Measurements from ENCODE around the gene SLC39A2.
"Not testable (repeated sequence)": the region's sequence is repeated elsewhere in the genome, so short reads cannot be mapped to it uniquely, and the experiment has no call there.

The SLC39A2 gene

DNA sequence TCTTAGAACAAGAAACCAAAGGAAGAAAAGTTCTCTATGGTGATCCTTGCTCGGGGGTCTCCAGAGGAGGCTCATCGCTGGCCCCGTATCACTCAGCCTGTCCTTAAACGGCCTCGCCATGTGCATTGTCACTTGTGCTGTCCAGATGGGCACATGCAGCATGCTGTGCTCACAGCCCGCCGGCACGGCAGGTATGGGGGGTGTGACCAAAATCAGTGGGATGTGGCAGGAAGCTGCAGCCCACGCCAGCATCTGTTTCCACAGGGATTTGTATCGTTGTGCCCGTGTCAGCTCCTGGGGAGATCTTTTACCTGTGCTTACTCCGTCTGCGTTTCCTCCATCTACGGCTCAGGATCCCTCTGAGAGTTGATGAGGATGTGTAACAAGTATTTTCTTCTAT lies 2.6 kb upstream of the SLC39A2 start:
- DNase-seq (ENCODE audit: low spot score) (no peak), FAIRE-seq (no peak)

DNA sequence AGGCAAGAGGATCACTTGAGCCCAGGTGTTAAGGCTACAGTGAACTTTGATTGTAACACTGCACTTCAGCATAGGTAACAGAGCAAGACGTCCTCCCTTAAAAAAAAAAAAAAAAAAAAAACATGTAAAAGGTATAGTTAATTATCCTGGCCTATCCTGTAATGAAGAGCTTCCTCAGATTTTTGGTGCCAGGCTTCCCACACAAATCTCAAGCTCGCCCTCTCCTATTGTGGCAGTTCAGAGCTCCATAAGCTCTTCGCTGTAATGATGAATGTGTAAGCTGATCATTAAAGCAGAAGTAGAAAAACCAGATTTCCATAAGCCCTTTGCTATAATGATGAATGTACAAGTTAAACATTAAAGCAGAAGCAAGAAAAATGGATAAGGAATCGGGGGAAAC lies 2.0 kb upstream of the SLC39A2 start:
- DNase-seq (ENCODE audit: low spot score), result no peak

DNA sequence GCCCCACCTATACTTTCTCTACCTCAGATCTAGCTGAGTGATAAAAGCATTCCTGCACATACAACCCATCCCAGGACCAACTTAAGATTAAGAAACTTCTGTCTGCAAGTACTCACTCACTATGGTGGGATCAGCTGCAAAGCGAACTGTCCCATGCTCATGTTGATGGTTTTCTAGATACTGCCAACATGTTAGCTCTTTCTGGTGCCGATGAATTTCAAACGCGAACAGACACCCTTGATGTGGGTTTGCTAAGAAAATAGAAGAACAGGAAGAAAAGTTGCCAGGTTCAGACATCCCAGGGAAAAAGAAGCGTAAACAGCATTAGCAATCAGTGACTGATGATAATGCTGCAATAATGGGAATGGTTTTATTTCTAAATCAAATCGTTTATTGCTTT lies 1.5 kb upstream of the SLC39A2 start:
- DNase-seq (ENCODE audit: low spot score) (no peak), FAIRE-seq (no peak)

More for the DNA sequence above, 2.0 kb upstream of the SLC39A2 start:
- FAIRE-seq, result no peak

DNA sequence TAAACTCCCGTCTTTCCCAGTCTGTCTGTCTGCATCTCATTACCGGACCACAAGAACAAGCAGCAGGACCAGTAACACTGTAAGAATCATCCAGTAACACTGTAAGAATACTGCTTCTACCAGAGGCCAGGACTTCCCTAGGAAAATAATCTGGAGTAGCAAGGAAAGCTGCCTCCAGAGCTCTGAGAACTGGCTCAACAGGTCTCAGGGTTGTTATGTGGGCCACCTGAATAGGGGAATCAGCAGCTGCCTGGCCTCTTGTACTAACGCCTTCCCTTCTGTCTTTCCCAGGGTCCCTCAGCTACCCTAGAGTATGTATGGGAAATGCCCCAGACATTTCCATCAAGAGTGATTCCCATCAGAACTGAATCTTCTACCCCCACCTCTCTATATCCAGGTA lies 954 bp upstream of the SLC39A2 start:
- DNase-seq (ENCODE audit: low spot score) (no peak), FAIRE-seq (no peak)

DNA sequence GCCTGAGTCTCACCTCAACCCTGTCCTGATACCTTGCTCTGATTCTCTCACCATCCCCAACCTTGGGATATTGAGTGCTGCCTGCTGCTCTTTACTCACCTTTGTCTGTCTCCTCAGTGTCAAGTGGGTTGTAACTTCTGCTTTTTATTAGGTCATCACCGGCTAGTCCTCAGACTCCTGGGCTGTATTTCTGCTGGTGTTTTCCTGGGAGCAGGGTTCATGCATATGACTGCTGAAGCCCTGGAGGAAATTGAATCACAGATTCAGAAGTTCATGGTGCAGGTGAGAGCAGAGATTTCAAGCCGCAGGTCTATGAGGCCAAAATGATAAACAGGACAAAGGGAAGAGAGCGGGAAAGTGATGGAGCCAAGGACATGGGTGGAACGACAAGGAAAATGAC lies 498 bp downstream of the SLC39A2 start:
- no peak for DNase-seq (ENCODE audit: low spot score)
- FAIRE-seq, result no peak

DNA sequence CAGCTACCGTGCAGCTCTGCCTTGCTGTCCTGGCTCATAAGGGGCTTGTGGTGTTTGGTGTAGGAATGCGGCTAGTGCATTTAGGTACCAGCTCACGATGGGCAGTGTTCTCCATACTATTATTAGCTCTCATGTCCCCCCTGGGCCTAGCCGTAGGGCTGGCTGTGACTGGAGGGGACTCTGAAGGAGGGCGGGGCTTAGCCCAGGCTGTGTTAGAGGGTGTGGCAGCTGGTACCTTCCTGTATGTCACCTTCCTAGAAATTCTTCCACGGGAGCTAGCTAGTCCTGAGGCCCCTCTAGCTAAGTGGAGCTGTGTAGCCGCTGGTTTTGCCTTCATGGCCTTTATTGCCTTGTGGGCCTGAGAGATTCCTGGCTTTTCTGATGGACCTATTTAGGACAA lies 2.1 kb downstream of the SLC39A2 start:
- FAIRE-seq (no peak), DNase-seq (ENCODE audit: low spot score) (no peak)

DNA sequence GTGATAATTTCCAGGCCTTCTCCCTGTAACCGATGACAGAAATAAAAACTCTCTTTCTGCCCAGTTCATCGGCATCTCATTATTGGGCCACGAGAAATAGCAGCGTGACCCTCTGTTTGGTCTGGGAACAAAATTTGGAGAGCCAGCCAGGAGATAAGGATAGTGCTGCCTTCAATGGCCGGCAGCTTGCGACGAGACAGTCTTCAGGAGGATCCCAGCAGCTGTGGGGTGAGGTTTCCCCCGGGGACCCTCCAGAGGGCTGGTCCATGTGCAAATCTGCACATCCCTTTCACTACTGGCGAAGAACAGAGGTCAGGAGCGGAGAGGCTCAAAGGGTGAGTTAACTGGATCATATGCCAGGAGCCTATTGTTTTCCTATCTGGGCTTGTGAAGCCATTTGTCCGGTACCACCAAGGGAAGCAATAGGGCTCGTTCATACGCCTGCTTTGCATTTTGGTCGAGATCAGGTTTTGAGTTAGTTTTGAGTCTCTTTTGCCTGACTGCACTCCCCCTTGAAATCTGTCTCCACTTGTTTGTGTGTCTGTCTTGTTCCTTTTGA lies 4.8 kb downstream of the SLC39A2 start:
- no peak for FAIRE-seq

DNA sequence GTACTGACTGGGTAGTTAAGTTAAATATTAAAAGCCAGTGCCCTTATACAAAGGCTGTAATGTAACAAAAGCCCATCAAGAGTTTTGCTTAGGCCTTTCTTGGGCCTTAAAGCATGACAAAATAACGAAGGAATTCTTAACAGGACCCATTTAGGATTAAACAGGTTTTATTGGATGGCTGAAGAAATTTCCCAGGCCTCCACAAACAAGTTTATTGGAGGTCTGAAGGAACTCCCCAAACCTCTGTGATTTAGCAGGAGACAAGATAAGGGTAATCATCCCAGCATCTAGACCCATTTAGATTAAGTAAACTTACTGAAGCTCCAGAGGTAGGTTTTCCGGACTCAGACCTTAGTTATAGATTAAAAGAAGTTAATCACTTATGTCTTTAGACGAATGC lies 10.6 kb downstream of the SLC39A2 start:
- FAIRE-seq; DNase-seq (ENCODE audit: low spot score): not testable (repeated sequence)

More for the DNA sequence above, 4.8 kb downstream of the SLC39A2 start:
- DNase-seq (ENCODE audit: low spot score), result no peak

DNA sequence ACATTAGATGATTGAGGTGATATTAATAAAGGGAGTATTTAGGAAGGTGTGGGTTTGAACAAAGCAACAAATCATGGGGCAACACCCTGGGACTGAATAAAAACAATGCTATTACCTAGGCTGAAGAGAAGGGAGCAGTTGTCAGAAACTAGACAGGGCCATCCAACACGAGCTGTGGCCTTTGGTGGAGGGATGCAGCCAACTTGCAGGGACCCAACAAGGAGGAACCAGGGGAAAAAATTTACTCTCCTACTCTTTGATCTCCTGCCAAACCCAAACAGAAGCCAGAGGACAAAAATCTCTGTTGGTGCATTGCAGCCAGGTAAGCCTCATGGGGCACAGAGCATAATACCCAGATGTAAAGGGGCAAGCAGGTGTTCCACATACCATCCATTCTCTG lies 12.0 kb downstream of the SLC39A2 start:
- FAIRE-seq, result no peak
- no peak for DNase-seq (ENCODE audit: low spot score)

DNA sequence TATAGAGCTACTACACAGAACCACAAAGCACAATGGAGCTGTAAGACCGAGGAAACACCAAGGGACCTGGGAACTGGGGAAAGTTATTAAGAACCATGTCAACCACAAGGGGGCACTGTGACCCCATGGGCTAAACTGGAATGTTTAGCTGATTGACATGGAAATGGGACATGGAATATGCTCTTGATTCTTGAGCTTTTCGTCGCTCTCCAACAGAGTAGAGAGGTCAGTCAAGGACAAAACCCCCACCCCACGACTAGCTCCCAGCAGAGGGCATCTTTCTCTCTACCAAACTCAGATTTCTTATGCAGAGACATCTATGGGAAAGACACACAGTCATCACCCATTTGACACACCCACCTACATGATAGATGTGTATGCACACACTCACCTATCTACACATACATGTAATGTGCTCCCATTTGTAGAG lies 15.7 kb downstream of the SLC39A2 start:
- DNase-seq (ENCODE audit: low spot score), result peak; percentile 45
- FAIRE-seq, result no peak

DNA sequence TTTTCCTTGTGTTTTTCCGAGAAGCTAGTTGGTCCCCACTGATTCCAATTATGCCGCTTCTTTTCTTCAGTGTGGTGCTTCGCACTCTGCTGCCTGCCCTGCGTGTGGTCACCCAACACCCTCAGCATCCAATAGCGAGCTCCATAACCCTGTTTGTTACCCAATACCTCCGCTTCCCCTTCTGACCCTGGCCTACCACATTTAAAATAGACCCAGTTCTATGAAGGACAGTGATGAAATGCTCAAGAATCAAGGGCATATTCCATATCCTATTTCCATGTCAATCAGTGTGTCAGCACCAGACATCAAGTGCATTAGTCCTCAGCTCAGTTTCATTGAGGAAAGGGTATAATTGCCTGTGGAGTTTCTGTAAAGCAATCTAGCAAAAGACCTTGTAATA lies 16.2 kb downstream of the SLC39A2 start:
- DNase-seq (ENCODE audit: low spot score) (no peak), FAIRE-seq (no peak)

DNA sequence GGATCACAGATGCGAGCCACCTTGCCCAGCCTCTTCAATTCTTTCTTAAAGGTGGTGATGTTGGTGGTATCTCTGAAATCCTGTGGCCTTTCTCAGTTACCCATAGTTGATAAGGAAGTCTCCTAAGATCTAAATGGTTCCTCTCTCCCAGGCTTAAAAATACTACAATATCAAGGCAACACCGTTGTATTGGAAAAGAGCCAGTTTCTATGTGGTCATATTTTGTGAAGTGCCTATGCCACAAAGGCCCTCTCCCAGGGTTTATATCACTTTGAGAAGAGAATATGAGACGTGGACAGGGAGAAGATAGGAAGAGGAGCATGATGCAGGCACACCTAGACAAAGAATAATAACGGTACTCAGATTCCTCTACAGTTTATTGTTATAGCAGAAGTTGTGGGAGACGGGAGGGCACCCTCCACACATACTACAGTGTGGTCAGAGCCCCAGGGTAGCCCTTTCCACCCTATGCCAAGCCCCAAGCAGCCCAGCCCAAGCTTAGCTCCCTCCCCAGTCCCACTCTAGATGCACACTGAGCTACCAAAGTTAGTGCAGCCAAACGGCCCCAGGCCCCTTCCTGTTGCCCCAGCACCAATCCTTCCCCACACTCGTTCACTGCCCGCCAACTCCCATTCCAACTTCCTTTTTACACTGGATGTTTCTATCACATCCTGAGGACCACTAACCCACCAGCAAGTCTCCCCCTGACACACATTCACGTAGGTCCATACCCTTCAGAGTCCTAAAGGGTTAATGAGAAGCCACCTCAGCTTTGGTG lies 17.5 kb downstream of the SLC39A2 start:
- FAIRE-seq (no peak), DNase-seq (ENCODE audit: low spot score) (no peak)

DNA sequence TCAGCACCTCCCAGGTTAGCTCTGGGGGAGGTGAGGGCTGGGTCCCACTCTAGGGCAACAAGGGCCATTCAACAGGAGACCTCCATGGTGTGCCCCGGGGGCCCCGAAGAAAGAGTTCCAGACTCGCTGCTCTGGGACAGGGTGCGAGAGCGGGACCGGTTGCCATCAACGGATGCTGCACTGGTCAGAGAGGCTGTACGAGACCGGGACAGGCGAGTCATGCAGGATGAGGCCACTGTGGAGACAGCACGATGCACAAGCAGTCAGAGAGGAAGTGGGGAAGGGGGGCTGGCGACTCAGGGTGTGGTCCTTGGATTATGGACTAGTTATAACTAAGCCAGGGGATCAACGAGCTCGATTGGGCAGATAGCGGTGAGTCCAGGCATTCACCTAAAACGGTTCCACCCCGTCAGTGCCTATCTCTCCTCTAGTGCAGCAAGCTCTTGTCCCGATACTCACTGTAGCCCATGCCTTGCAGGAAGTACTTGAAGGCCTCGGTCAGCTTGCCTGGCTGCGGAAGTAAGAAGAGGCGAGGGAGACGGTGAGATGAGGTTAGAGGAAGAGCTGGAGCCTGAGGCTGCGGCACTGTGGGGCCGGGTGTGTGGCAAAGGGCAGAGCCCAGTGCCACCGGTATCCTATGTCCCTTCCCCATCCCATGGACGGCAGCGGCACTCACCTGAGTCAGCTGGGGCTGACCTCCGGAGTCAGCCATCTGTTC lies 18.6 kb downstream of the SLC39A2 start:
- DNase-seq (ENCODE audit: low spot score), result no peak
- FAIRE-seq, result no peak

DNA sequence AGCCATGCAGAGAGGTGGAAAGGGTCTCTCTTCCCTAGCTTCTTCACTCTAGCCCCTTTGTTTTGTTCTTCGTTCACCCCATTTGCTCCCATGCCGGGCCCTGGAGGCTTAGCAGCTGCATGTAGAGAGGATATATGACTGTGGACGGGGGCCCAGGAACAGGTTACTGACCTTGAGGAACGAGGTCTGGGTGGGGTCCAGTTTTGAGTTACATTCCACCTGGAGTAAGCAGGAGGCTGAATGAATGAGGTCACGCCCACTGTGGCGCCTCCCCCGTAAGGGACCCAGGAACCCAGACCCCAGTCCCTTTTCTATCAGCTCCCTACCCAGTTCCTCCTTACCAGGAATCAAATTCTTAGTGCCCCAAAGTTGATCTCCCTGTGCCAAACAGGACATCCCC lies 19.2 kb downstream of the SLC39A2 start:
- DNase-seq (ENCODE audit: low spot score) (no peak), FAIRE-seq (no peak)

DNA sequence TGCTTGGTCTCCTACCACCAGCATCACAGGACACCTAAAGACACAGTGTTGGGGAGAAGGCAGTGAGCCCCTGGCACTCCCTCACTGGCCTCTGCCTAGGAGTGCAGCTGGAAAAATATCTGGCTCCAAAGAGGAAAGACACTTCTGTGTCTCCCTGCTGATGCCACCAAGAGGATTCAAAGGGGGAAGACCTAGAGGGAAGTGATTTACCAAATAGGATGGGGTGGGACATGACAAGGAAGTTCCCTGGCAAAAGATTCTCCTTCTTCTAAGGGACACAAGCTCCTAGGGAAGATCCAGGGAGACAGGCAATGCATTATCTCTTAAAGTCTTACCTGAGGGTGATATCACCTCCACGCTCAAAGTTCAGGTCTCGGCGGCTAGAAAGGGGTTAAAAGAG lies 19.7 kb downstream of the SLC39A2 start:
- no peak for FAIRE-seq

DNA sequence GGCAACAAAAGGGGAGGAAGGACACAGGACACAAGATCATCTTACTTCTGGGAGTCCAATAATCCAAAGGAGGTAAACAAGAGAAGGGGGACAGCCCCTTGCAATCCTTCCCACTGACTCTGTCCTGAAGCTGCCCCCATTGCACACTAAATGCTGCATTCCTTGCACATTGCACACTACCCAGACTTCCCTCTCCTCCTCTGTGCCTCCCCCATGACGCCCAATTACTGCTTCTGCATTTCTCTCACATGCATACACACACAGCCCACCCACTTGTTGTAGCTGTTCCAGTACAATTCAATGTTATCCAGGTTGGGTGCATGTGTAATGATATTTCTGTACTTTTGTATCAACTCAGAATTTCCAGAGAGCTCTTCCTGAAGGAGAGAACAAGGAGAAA lies 20.3 kb downstream of the SLC39A2 start:
- DNase-seq (ENCODE audit: low spot score), result no peak

More for the DNA sequence above, 19.7 kb downstream of the SLC39A2 start:
- no peak for DNase-seq (ENCODE audit: low spot score)

DNA sequence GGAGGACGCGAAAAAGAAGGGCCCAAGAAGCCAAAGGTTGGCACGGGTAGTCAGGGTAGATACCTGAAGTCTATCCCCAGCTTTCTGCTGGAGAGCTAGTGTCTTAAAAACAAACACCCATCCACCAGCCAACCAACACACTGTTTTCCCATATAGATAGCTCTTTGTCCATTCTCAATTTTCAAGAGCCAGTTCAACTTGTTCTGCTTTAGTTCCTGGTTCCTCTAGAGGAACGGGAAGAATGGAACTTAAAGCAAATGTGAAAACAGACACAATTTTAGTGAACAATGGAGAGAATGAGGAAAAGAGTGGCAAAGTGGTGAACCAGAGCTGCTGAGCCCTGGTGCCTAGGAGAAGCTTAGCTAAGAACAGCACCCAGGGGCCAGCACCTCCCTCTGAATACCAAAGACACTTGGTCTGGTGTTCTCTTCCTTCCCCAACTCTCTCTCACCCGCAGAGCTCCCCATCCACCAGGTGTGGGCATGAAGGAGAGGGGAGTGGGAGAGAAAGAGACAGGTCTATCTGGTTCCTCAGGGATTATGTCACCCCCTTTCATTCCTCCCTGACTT lies 22.0 kb downstream of the SLC39A2 start:
- DNase-seq (ENCODE audit: low spot score) (no peak), FAIRE-seq (no peak)

More for the DNA sequence above, 20.3 kb downstream of the SLC39A2 start:
- no peak for FAIRE-seq

DNA sequence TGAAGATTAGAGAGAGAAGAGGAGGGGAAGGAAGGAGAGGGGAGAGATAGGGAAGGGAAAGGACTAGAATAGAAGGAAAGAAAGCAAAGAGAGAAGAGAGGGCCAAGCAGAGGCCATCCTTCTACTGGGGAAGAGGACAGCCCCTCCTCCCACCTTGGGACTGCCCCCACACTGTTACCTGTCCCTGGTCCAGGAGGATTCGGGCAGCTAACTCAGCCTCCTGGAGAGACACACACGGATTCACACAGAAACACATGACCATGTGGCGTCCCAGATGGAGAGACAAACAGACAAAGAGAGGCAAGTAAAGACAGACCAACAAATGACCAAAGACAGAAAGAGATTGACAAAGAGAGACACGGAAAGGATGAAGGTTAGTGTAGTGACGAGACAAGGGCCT lies 23.6 kb downstream of the SLC39A2 start:
- FAIRE-seq (no peak), DNase-seq (ENCODE audit: low spot score) (no peak)

DNA sequence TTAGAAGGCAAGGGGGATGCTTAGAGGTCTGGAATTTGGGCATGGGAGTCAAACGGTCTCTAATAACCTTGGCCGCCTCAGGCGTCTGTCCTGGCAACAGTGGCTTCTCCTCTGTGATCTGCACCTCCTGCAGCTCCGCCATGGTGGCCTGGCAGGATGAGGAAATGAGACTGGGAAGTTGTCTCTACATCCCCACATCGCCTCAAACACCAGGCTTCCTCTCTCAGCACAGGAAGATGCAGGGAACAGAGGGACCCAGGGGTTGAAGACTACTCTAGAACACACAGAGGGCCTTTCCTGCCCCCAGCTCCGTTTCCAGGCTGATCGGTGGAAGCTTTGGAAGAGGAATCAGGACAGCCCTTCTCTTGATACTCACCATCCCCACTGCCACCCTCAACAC lies 24.1 kb downstream of the SLC39A2 start:
- DNase-seq (ENCODE audit: low spot score) (no peak), FAIRE-seq (no peak)

DNA sequence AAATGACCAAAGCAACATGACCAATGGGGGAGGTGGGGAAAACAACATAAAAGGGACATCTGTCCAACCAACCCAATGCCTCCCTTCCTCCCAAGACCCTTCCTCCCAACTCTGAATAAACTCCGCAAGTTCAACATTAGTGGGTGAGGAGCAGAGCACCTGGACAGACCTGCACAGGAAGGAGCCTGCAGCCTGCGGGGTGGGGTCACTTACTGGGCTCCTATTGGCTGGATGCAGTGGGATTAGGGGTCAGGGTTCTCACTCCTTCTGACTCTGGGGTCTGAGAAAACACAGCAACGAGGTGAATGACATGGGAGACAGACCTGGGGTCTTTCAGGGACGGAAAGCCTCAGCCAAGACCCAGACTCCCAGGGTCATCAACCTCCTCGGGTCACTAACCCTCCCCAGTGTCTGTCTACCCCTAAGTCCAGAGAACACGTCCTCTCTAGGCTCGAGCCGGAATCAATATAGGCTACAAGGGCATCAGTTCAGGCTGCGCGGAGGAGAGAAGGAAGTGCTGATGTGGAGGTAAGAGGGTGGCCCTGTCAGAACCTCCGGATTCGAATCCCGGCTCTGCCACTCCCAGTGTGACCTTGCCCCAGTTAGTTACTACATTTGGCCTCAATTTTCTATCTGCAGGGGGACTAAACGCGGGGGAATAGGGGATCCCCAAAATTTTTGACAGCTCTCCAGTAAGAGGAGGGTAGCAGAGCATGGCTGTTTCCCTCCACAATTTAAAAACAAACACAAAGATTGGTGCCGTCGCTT lies 24.9 kb downstream of the SLC39A2 start:
- FAIRE-seq (no peak), DNase-seq (ENCODE audit: low spot score) (no peak)

DNA sequence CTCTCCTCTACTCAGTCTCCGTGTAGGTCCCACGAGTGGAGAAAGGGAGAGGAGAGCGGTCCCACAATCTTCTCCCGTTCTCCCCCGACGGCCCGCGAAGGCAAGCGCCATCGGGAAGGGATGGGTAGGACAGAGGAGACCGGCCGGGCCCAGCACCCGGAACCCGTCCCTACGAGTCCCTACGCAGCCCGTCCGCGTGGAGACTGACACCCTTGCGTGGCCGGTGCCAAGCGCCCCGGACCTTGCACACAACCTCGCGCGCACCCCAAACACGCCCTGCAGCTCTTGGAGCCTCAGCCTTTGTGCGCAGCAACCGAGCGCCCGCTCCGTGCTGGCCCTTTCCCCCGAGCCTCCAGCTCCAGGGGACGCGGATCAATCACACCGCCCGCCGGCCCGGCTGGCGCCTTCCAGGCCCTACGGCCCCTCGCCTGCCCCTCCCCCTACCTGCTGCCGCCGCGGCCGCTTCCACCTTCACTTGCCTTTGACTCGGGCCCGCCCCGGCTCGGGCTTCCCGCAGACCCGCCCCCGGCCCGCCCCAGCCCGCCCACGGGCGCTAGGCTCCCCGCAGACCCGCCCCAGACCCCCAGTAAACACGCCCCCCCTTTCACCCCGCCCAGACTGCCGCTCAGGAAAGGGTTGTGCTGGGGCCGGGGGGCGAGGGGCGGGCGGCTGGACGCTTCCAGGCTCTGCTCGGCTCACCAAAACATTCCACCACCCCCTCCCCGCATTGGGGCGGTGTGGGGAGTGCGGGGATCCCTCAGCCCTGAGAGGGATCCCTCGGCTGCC lies 25.7 kb downstream of the SLC39A2 start, which contains the start of gene NDRG2:
TSS of gene NDRG2 (minus strand) at position 477 of the 786 bp plus-strand sequence. CDS start 1,746 bp downstream, outside the sequence.
- DNase-seq (ENCODE audit: low spot score) (no peak), FAIRE-seq (no peak)
